PFSK-1 (cell line): ENCODE data around the gene GPC3.

Experiments used
- FOXP2 ChIP-seq: optimal IDR thresholded peaks from 2 replicates; pipeline ENCODE3; 2011; ENCODE audit warnings: borderline replicate concordance, control low read depth, inconsistent platforms; ENCODE audit not compliant: insufficient read depth; ENCODE audit errors: extremely low read length, extremely low read depth
- POLR2AphosphoS5 ChIP-seq: IDR thresholded peaks from 2 replicates; pipeline ENCODE4 v1.6.1; 2012; ENCODE audit warnings: low read depth, mild to moderate bottlenecking, control low read depth, low read length, moderate library complexity
- SIN3A ChIP-seq: IDR thresholded peaks from 2 replicates; pipeline ENCODE4 v1.6.1; 2012; ENCODE audit warnings: mild to moderate bottlenecking, low read length, moderate library complexity, borderline replicate concordance; ENCODE audit not compliant: insufficient read depth
- TAF1 ChIP-seq: IDR thresholded peaks from 2 replicates; pipeline ENCODE4 v1.6.1; 2012; ENCODE audit warnings: low read length, control low read depth, borderline replicate concordance; ENCODE audit not compliant: insufficient read depth
- TF ChIP-seq, protein P1 (sequence below), 2 experiments: IDR thresholded peaks; 2 replicates each; pipeline versions ENCODE4 v1.6.1 to v1.8.0; 2011 to 2012; ENCODE audit warnings: low read depth in 2 of 2, low read length in 2 of 2, control low read depth in 1 of 2, inconsistent platforms in 1 of 2, mild to moderate bottlenecking in 1 of 2, moderate library complexity in 1 of 2; ENCODE audit not compliant: insufficient read depth in 1 of 2

Gene GPC3

DNA sequence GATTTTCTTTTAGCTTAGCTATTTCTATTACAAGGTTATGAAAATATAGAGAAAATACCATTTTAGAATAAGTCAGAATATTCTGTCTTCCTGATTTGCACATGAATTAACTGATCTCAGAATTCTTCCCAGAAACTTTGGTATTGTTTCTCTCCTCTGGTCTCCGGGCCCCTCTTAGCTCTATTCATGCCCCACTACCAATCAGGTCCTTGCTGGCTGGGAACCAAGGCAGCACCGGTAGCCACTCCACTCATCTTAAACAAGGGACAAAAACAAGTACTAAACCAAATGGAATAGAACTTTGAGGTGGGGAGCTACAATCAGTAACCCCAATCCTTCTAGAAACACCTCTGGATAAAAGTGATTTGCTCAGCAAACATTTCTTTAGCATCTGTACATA, 64.3 kb downstream of the GPC3 start:
- TF ChIP-seq TAF1 (no peak), FOXP2 (no peak), POLR2AphosphoS5 (no peak), SIN3A (no peak)
- TF ChIP-seq, protein P1, sequence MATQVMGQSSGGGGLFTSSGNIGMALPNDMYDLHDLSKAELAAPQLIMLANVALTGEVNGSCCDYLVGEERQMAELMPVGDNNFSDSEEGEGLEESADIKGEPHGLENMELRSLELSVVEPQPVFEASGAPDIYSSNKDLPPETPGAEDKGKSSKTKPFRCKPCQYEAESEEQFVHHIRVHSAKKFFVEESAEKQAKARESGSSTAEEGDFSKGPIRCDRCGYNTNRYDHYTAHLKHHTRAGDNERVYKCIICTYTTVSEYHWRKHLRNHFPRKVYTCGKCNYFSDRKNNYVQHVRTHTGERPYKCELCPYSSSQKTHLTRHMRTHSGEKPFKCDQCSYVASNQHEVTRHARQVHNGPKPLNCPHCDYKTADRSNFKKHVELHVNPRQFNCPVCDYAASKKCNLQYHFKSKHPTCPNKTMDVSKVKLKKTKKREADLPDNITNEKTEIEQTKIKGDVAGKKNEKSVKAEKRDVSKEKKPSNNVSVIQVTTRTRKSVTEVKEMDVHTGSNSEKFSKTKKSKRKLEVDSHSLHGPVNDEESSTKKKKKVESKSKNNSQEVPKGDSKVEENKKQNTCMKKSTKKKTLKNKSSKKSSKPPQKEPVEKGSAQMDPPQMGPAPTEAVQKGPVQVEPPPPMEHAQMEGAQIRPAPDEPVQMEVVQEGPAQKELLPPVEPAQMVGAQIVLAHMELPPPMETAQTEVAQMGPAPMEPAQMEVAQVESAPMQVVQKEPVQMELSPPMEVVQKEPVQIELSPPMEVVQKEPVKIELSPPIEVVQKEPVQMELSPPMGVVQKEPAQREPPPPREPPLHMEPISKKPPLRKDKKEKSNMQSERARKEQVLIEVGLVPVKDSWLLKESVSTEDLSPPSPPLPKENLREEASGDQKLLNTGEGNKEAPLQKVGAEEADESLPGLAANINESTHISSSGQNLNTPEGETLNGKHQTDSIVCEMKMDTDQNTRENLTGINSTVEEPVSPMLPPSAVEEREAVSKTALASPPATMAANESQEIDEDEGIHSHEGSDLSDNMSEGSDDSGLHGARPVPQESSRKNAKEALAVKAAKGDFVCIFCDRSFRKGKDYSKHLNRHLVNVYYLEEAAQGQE (IDR thresholded peaks at IDR 0.05; ENCODE audit: insufficient read depth in 1 of 2, low read depth in 2 of 2, low read length in 2 of 2) = no peak

DNA sequence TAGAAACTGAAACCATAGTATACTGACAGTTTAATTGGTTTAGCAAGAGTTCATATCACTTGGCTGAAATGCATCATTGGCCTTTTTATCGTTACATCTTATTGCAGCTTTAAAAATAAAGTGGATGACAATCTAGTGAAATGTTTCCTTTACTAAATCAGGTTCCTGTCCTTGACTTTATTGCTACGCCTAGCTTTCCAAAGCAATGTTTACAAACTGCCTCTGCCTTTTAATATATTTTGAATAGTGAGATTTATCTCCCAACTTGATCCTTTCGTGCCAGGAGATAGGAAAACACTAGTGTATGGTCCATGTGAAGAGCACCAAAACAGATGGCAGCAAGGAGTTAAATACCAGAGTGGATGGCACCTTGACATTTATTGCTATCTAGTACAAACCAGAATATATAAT, 67.0 kb downstream of the GPC3 start:
- TF ChIP-seq FOXP2 = no peak
- TF ChIP-seq, protein P1 (IDR thresholded peaks at IDR 0.05; ENCODE audit: insufficient read depth in 1 of 2, low read depth in 2 of 2, low read length in 2 of 2) = no peak
- no peak for TF ChIP-seq SIN3A
- TF ChIP-seq POLR2AphosphoS5 = no peak
- TF ChIP-seq TAF1 = no peak

DNA sequence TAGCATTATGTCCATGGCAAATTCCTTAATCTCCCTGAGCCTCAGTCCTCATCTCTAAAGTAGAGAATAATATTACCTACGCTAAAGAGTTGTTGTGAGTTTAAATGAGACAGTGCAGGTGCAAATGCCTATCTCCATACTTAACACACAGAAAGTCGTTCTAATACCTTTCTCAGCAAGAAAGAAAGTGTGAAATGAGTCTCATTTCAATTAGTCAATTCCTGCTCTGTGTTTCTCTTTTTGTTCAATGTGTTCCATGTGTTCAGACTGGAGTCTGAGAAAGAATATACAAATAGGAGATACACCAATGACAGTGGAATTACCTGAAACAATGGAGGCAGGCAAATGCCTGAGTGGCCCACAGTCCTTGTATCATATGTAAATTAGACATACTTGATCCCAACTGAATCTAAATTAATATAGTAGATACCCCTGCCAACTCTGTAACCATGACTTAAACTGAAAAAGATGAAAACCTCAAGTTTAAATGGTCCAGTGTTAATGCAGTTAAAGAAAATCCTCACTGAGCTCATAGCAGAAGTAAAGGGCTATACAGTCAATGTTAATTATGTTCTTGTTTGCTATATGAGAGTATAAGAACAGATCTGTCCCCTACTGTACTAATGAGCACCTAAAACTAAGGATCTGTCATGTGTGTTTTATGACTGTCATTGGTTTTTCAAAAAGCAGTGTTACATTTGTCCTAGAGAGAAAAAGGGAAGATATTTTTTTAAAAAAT, 68.2 kb downstream of the GPC3 start:
- TF ChIP-seq, protein P1 (IDR thresholded peaks at IDR 0.05; ENCODE audit: insufficient read depth in 1 of 2, low read depth in 2 of 2, low read length in 2 of 2) = no peak
- TF ChIP-seq FOXP2 = no peak
- no peak for TF ChIP-seq SIN3A
- no peak for TF ChIP-seq TAF1
- TF ChIP-seq POLR2AphosphoS5 = no peak

DNA sequence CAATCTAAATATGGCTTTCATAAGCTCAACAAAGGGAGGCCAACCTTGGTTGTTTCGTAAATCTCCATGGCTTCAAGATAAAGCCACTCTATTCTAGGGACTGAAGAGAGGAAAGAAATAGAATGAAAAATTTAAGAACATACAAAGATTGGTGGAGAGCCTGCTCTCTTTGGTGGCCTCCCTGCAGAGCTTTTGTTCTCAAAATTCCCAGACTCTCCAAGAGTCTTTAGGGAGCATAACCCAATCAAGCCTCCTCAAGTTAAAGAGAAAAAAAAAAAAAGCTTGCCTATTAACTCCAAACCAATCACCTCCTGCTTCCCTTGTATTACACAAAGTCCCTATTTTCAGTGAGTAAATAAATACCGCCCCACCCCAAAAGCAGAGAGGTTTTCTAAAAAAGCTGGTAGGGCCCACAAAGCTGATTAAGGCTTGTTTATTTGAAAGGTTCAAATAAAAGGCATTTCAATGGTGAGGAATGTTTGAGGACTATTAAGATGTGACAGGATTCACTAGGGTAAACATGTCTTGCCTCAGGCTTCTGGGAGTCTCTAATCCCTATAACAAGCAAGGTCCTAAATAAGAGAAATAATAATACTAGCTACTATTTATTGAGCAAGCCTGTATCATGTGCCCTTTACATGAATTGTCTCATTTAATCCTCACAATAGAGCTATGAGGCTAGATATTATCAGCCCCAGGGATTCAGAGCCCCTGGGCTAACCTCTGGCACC, 71.6 kb downstream of the GPC3 start:
- no peak for TF ChIP-seq SIN3A
- TF ChIP-seq, protein P1 (IDR thresholded peaks at IDR 0.05; ENCODE audit: insufficient read depth in 1 of 2, low read depth in 2 of 2, low read length in 2 of 2) = no peak
- no peak for TF ChIP-seq FOXP2
- TF ChIP-seq POLR2AphosphoS5 = no peak
- no peak for TF ChIP-seq TAF1
